GM21360 (cell line): ENCODE results near the gene TRAF1.
A peak's percentile ranks its signal among the peaks of the same experiment; 100 is the strongest.

ENCODE experiments used
- ATAC-seq: cut with Tn5 transposase; IDR thresholded peaks from one replicate; pipeline ENCODE4 v1.9.1; 2021; ENCODE audit warnings: mild to moderate bottlenecking, moderate library complexity; ENCODE audit not compliant: unreplicated experiment

TRAF1 gene

GRCh38 chr9:120890320-120891244 lies 36.0 kb downstream of the TRAF1 start:
- no peak for ATAC-seq

- ATAC-seq = no peak
Measured at GRCh38 chr9:120889606-120890271, 36.9 kb downstream of the TRAF1 start.

- ATAC-seq = no peak
Measured at GRCh38 chr9:120888626-120889025, 38.0 kb downstream of the TRAF1 start.

- ATAC-seq = no peak
Measured at GRCh38 chr9:120886490-120886967, 40.1 kb downstream of the TRAF1 start.

GRCh38 chr9:120885958-120886357 lies 40.6 kb downstream of the TRAF1 start:
- ATAC-seq = no peak

GRCh38 chr9:120885457-120885856 lies 41.1 kb downstream of the TRAF1 start:
- ATAC-seq = no peak

GRCh38 chr9:120883608-120883996 lies 43.0 kb downstream of the TRAF1 start:
- no peak for ATAC-seq

GRCh38 chr9:120882935-120883607 lies 43.5 kb downstream of the TRAF1 start:
- ATAC-seq = no peak

- ATAC-seq = no peak
Measured at GRCh38 chr9:120879446-120879845, 47.1 kb downstream of the TRAF1 start.

GRCh38 chr9:120878188-120879130 lies 48.1 kb downstream of the TRAF1 start:
- no peak for ATAC-seq

- ATAC-seq = peak; percentile 35
Measured at GRCh38 chr9:120877276-120878034, 49.1 kb downstream of the TRAF1 start.

GRCh38 chr9:120876842-120877240 lies 49.8 kb downstream of the TRAF1 start, which contains the start of gene PHF19:
Gene PHF19, minus strand, starts transcription at chr9:120877188. Its CDS starts 2,447 bp downstream, at chr9:120874741.
- peak; percentile 3 for ATAC-seq

- ATAC-seq = peak; percentile 53
Measured at GRCh38 chr9:120875954-120876841, 50.4 kb downstream of the TRAF1 start.

GRCh38 chr9:120875643-120875953 lies 51.0 kb downstream of the TRAF1 start:
- ATAC-seq = no peak

- ATAC-seq = no peak
Measured at GRCh38 chr9:120875195-120875565, 51.4 kb downstream of the TRAF1 start.

GRCh38 chr9:120874226-120875194 lies 52.1 kb downstream of the TRAF1 start:
- no peak for ATAC-seq

- no peak for ATAC-seq
Measured at GRCh38 chr9:120873512-120873911, 53.1 kb downstream of the TRAF1 start.
